Mesothelial cell of epicardium (in vitro differentiated cells): ENCODE measurements around the gene WWOX. TPM values are rescaled to one million over a fixed set of nuclear protein-coding genes. Genes with fewer than 3 reads are reported as not detected.

Experiments
- DNase-seq, 2 experiments: peaks; one replicate each; pipeline ENCODE4 v3.0.0; 2021; ENCODE audit warnings: low spot score in 2 of 2; ENCODE audit not compliant: unreplicated experiment in 2 of 2
- H3K27ac Mint-ChIP-seq: 2 replicates; pipeline ENCODE4 v1.8.0; 2021; ENCODE audit warnings: mixed read lengths
- H3K27me3 Mint-ChIP-seq: 2 replicates; pipeline ENCODE4 v1.8.0; 2021; ENCODE audit warnings: low read depth, mixed read lengths
- H3K36me3 Mint-ChIP-seq: 2 replicates; pipeline ENCODE4 v1.8.0; 2021; ENCODE audit warnings: mixed read lengths
- H3K4me1 Mint-ChIP-seq: 2 replicates; pipeline ENCODE4 v1.8.0; 2021; ENCODE audit warnings: mixed read lengths
- H3K4me3 Mint-ChIP-seq: 2 replicates; pipeline ENCODE4 v1.8.0; 2021; ENCODE audit warnings: mild to moderate bottlenecking, moderate library complexity, mixed read lengths
- H3K9me3 Mint-ChIP-seq: 2 replicates; pipeline ENCODE4 v1.8.0; 2021; ENCODE audit warnings: mixed read lengths
- CTCF ChIP-seq: fragments of 200-600 bp; sonication (generic); IDR thresholded peaks from one replicate; pipeline ENCODE4 v1.5.0; 2021; ENCODE audit warnings: antibody characterized with exemption; ENCODE audit not compliant: unreplicated experiment
- total RNA-seq: library from RNA; stranded (reverse); gene quantifications from 3 replicates; pipeline ENCODE4 v1.2.1, GENCODE V29; 2021

WWOX gene
- total RNA-seq, 1 donor from 2014 or later = 29.7 TPM

GRCh38 chr16:79182616-79183015 lies 1083.2 kb downstream of the WWOX start:
- no peak for TF ChIP-seq CTCF
- no peak overlapping the region for H3K27ac Mint-ChIP-seq
- no peak overlapping the region for H3K4me3 Mint-ChIP-seq
- peaks cover 29% of the 10 kb centered on the region for H3K9me3 Mint-ChIP-seq
- peaks cover 2% of the 10 kb centered on the region for H3K36me3 Mint-ChIP-seq
- no peak for DNase-seq
- no peaks in the 10 kb centered on the region for H3K27me3 Mint-ChIP-seq
- peaks cover 22% of the 10 kb centered on the region for H3K4me1 Mint-ChIP-seq

GRCh38 chr16:79183571-79183970 lies 1084.1 kb downstream of the WWOX start:
- Mint-ChIP-seq H3K4me1 (peaks cover 22% of the 10 kb centered on the region), H3K4me3 (no peak overlapping the region), H3K36me3 (peaks cover 3% of the 10 kb centered on the region), H3K27ac (no peak overlapping the region), H3K9me3 (peaks cover 34% of the 10 kb centered on the region), H3K27me3 (no peaks in the 10 kb centered on the region)
- no peak for DNase-seq
- no peak for TF ChIP-seq CTCF

DNA sequence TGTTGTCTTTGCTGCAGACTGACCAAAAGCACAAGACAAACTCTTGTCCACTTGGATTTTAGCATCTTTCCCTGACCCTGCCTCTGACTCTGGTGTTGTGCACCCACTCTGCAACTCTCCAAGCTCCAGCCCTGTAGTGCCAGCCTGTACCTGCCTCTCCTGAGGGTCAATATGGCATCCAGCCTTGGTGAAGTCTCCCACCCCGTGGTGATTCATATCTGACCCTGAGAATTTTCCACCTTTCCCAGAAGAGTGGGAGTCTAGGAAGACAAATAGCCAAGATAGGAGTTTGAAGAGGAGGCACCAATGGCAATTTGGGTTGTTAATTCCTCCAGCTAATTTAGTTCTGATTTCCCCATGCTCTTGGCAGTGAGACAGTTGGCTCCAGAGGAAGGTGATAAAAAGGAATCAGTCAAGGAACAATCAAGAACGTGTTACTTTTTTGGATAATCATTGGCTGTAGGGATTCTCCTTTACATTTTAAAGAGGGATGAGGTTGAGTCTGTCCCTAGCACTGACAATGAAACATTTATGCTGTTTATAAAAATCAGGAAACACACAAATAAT lies 1085.1 kb downstream of the WWOX start:
- H3K36me3 Mint-ChIP-seq = peaks cover 3% of the 10 kb centered on the region
- H3K4me3 Mint-ChIP-seq = no peak overlapping the region
- TF ChIP-seq CTCF = no peak
- H3K27me3 Mint-ChIP-seq = no peaks in the 10 kb centered on the region
- H3K27ac Mint-ChIP-seq = no peak overlapping the region
- H3K9me3 Mint-ChIP-seq = peaks cover 29% of the 10 kb centered on the region
- DNase-seq = no peak
- peaks cover 22% of the 10 kb centered on the region for H3K4me1 Mint-ChIP-seq

DNA sequence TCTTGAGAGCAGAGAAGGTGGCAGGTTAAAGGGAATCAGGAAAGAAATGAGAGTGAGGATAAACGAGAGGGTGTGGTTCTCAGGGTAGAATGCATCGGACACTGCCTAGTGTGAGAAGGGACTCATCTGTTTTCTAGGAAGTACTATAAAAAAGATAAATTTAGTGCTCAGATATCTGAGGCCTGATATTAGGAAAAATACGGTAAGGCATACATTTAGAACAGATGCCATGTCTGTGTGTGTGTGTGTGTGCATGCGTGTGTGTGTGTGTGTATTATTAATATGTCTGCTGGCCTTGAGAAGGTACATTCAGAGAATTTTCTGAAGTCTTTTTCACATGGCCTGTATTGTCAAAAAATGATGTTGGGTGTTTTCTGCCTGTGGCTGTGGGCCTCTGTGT lies 1086.3 kb downstream of the WWOX start:
- H3K27me3 Mint-ChIP-seq = no peaks in the 10 kb centered on the region
- TF ChIP-seq CTCF = no peak
- peak overlapping the region; percentile 32 for H3K27ac Mint-ChIP-seq
- DNase-seq = no peak
- no peak overlapping the region for H3K4me3 Mint-ChIP-seq
- peaks cover 3% of the 10 kb centered on the region for H3K36me3 Mint-ChIP-seq
- peaks cover 22% of the 10 kb centered on the region for H3K4me1 Mint-ChIP-seq
- peaks cover 17% of the 10 kb centered on the region for H3K9me3 Mint-ChIP-seq

DNA sequence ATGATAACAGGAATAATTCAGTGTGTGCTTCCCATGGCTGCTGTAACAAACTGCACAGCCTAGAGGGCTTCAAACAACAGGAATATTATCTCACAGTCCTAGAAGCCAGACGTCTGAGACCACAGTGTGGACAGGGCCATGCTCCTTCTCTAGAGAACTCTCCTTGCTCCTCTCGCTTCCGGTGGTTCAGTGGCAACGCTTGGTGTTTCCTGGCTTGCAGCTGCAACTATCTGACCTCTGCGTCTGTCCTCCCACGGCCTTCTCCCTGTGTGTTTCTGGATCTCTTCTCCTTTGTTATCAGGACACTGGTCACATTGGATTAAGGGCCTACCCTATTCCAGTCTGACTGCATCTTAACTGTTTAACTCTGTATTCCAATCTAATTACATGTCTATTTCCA lies 1086.7 kb downstream of the WWOX start:
- Mint-ChIP-seq H3K4me1 (peaks cover 22% of the 10 kb centered on the region), H3K9me3 (peaks cover 12% of the 10 kb centered on the region), H3K4me3 (no peak overlapping the region), H3K27me3 (no peaks in the 10 kb centered on the region), H3K36me3 (peaks cover 3% of the 10 kb centered on the region), H3K27ac (peak overlapping the region; percentile 32)
- no peak for TF ChIP-seq CTCF
- DNase-seq = no peak
